Measurements from ENCODE around the gene KRT6B. TPM values are rescaled to one million over a fixed set of nuclear protein-coding genes. Genes with fewer than 3 reads are reported as not detected.

The KRT6B gene
- total and polyA plus RNA-seq, 2 donors (not counting 3 experiments of a cell fraction or from before 2014, with no cell fraction given): 0.03 TPM; not detected in 1

- Histone ChIP-seq H2AFZ (ENCODE audit: low read depth, low read length) (no peak overlapping the region), H3K4me2 (ENCODE audit: insufficient read depth, low read length) (no peak overlapping the region), H3K27ac (ENCODE audit: insufficient read depth, low read depth, low read length) (no peak overlapping the region), H3K27me3 (ENCODE audit: control insufficient read depth in 2 of 2, insufficient read depth in 2 of 2, low read length in 2 of 2) (peaks cover 6% of the 10 kb centered on the region in 2 experiments), H3K36me3 (ENCODE audit: control insufficient read depth in 2 of 2, extremely low read depth in 1 of 2, insufficient read depth in 2 of 2, low read length in 2 of 2) (no peaks in the 10 kb centered on the region), H3K79me2 (ENCODE audit: control insufficient read depth, insufficient read depth, low read length) (no peaks in the 10 kb centered on the region), H3K9me3 (replicated peaks; ENCODE audit: control insufficient read depth, insufficient read depth, low read length) (no peaks in the 10 kb centered on the region), H3K9me1 (replicated peaks; ENCODE audit: control insufficient read depth, extremely low read depth, insufficient read depth, low read length) (no peaks in the 10 kb centered on the region), H3K4me3 (replicated peaks in 1 of 3; ENCODE audit: insufficient read depth in 1 of 3, low read depth in 1 of 3, low read length in 3 of 3) (no peak overlapping the region), H4K20me1 (replicated peaks; ENCODE audit: control insufficient read depth, extremely low read depth, insufficient read depth, low read length) (no peaks in the 10 kb centered on the region), H3K4me1 (ENCODE audit: control insufficient read depth, extremely low read depth, insufficient read depth, low read length) (no peaks in the 10 kb centered on the region), H3K9ac (replicated peaks; ENCODE audit: extremely low read depth, insufficient read depth, low read length) (no peak overlapping the region)
- dilution Hi-C loops (cut with MboI; ENCODE audit: extremely low pct_ligation_motif_present, low sequenced_read_pairs): no loop called here
- ChIA-PET CTCF (no interaction called here), POLR2A (no interaction called here)
- no peak for TF ChIP-seq MYC (IDR thresholded peaks at IDR 0.05; ENCODE audit: low read depth, low read length)
- TF ChIP-seq MAX (IDR thresholded peaks at IDR 0.05; ENCODE audit: insufficient read depth, insufficient read length): no peak
- no peak for TF ChIP-seq FOS (IDR thresholded peaks at IDR 0.05; ENCODE audit: borderline replicate concordance, insufficient read depth, low read length)
- TF ChIP-seq GATA2 (IDR thresholded peaks at IDR 0.05; ENCODE audit: insufficient read depth, insufficient read length, low read depth, low read length): no peak
- intact Hi-C loops (cut with micrococcal nuclease): no loop called here
- FAIRE-seq: no peak
- BruUV-seq (replicated peaks): no TSS peak
- no peak for DNase-seq (ENCODE audit: low read depth, low spot score)
Measured at GRCh38 chr12:52464897-52465296, 13.0 kb upstream of the KRT6B start.

GRCh38 chr12:52461693-52462092 is 9.7 kb upstream of the KRT6B start:
- no peaks in the 10 kb centered on the region for H3K36me3 ChIP-seq (ENCODE audit: control insufficient read depth in 2 of 2, extremely low read depth in 1 of 2, insufficient read depth in 2 of 2, low read length in 2 of 2)
- no peak overlapping the region for H3K27ac ChIP-seq (ENCODE audit: insufficient read depth, low read depth, low read length)
- H3K27me3 ChIP-seq (ENCODE audit: control insufficient read depth in 2 of 2, insufficient read depth in 2 of 2, low read length in 2 of 2): peaks cover 6 to 7% of the 10 kb centered on the region in 2 experiments
- dilution Hi-C loops (cut with MboI; ENCODE audit: extremely low pct_ligation_motif_present, low sequenced_read_pairs) (no loop called here), intact Hi-C loops (cut with micrococcal nuclease) (no loop called here)
- H3K9ac ChIP-seq (replicated peaks; ENCODE audit: extremely low read depth, insufficient read depth, low read length): no peak overlapping the region
- no peaks in the 10 kb centered on the region for H3K4me1 ChIP-seq (ENCODE audit: control insufficient read depth, extremely low read depth, insufficient read depth, low read length)
- no peak for FAIRE-seq
- no peak overlapping the region for H3K4me2 ChIP-seq (ENCODE audit: insufficient read depth, low read length)
- BruUV-seq (replicated peaks): no TSS peak
- no peaks in the 10 kb centered on the region for H4K20me1 ChIP-seq (replicated peaks; ENCODE audit: control insufficient read depth, extremely low read depth, insufficient read depth, low read length)
- TF ChIP-seq POLR2AphosphoS5 (IDR thresholded peaks at IDR 0.05; ENCODE audit: insufficient read depth, low read depth, low read length) (no peak), MYC (IDR thresholded peaks at IDR 0.05; ENCODE audit: low read depth, low read length) (no peak), CTCF (IDR thresholded peaks at IDR 0.05; ENCODE audit: extremely low read depth in 1 of 2, insufficient read depth in 1 of 2, low read depth in 1 of 2, low read length in 2 of 2) (no peak), EZH2 (IDR thresholded peaks at IDR 0.05; ENCODE audit: borderline replicate concordance, low read depth, low read length, severe bottlenecking) (no peak), JUN (IDR thresholded peaks at IDR 0.05; ENCODE audit: borderline replicate concordance, insufficient read depth, insufficient read length, low read depth) (no peak), FOS (IDR thresholded peaks at IDR 0.05; ENCODE audit: borderline replicate concordance, insufficient read depth, low read length) (no peak), MAX (IDR thresholded peaks at IDR 0.05; ENCODE audit: insufficient read depth, insufficient read length) (no peak), GATA2 (IDR thresholded peaks at IDR 0.05; ENCODE audit: insufficient read depth, insufficient read length, low read depth, low read length) (no peak), POLR2A (IDR thresholded peaks at IDR 0.05; ENCODE audit: low read depth, low read length) (no peak)
- H3K4me3 ChIP-seq (replicated peaks in 1 of 3; ENCODE audit: insufficient read depth in 1 of 3, low read depth in 1 of 3, low read length in 3 of 3): no peak overlapping the region
- CTCF ChIA-PET: no interaction called here
- no peaks in the 10 kb centered on the region for H3K9me1 ChIP-seq (replicated peaks; ENCODE audit: control insufficient read depth, extremely low read depth, insufficient read depth, low read length)
- POLR2A ChIA-PET: no interaction called here
- no peaks in the 10 kb centered on the region for H3K9me3 ChIP-seq (replicated peaks; ENCODE audit: control insufficient read depth, insufficient read depth, low read length)
- no peak overlapping the region for H2AFZ ChIP-seq (ENCODE audit: low read depth, low read length)
- no peaks in the 10 kb centered on the region for H3K79me2 ChIP-seq (ENCODE audit: control insufficient read depth, insufficient read depth, low read length)
- no peak for DNase-seq (ENCODE audit: low read depth, low spot score)
